Measurements from ENCODE around the gene TREML2.
A peak's percentile ranks its signal among the peaks of the same experiment; 100 is the strongest.

The TREML2 gene

DNA sequence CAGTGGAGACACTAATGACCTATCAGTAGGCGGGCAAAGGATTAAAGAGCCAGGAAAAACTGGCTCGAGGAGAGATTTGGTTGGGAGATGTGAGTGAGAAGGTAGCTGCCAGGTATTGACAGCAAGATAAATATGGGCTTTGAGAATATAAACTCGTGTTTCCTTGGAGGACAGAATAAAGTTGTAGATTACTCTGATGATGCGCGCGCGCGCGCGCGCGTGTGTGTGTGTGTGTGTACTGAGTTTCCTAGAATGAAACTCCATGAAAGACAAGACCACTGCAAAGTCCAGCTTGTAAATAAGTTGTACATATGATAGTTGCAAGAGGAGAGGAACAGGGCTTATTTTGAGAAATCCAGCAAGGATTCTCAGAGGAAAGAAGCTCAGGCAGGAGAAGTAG lies 24.8 kb downstream of the TREML2 start:
- DNase-seq (ENCODE audit: low spot score): no peak

DNA sequence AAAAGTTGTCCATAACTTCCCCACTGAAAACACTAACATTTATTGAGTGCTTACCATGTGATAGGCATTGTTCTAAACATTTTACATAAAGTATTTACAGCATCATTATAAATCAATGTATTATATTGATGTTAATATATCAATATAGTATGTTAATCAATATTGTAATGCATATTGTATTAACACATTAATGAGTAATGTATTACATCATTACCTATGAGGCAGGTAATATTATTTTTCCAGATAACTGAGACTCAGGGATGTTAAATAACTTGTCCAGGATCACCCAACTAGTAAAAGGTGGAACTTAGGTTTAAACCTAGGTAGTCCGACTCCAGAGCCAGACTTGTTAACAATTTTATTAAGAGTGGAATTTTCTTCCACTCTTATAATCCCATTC lies 25.9 kb downstream of the TREML2 start:
- DNase-seq (ENCODE audit: low spot score): no peak

DNA sequence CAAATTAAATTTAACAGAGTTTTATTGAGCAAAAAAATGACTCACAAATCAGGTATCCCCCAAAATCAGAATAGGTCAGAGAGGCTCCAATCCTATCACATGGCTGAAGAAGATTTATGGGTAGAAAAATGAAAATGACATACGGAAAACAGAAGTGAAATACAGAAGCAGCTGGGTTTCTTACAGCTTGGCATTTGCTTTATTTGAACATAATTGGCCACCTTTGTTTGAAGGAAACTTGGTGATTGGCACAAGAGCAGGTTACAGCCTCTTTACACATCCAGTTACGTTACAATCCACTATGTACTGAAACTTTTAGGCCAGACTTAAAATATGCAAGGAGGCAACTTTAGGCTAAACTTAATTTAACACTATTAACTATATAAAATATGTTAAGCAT lies 26.3 kb downstream of the TREML2 start:
- no peak for DNase-seq (ENCODE audit: low spot score)

DNA sequence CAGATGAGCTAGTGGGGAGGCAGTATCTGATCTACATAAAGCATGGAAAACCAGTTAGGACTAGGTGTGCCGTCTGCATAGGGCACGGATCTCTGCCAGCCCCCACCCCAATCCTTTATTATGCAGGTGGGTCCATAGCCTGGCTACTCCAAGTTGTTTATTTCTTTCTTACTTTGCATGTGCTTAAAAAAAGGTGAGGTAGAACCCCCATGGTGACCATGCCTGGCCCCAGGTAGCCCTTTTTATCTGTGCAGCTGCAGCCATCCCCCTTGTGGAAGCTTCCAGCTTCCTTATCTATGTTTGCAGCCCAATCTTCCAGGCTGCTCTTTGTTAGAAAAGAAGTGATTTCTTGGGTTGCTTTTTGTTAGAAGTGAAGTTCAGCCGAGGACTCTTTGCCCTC lies 29.0 kb downstream of the TREML2 start:
- DNase-seq (ENCODE audit: low spot score): no peak

DNA sequence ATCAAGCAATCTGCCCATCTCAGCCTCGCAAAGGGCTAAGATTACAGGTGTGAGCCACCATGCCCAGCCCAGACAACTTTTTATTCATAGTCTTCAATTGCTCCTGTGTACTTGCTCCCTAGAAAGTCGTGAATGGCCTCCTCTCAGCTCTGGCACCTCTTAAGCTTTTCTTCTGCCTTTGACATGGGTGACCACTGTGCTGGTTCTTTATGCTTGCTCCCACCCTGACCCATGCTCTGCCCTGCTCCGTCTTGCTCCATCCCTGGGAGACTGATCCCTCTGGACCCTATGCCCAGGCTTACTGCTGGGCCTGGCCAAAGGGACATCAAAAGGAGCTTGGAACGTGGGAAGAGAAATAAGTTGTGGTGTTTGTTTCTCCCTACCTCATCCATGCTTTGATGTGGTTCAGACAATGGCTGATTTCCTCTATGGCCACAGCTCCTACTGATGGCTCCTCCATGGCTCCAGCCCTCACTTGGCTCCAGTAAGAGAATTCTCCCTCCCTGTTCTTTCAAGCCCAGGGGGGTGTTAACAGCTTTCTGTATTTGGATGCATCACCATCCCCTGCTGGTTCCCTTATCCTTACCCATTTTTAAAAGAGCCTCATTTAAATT lies 30.3 kb downstream of the TREML2 start:
- DNase-seq (ENCODE audit: low spot score): no peak

DNA sequence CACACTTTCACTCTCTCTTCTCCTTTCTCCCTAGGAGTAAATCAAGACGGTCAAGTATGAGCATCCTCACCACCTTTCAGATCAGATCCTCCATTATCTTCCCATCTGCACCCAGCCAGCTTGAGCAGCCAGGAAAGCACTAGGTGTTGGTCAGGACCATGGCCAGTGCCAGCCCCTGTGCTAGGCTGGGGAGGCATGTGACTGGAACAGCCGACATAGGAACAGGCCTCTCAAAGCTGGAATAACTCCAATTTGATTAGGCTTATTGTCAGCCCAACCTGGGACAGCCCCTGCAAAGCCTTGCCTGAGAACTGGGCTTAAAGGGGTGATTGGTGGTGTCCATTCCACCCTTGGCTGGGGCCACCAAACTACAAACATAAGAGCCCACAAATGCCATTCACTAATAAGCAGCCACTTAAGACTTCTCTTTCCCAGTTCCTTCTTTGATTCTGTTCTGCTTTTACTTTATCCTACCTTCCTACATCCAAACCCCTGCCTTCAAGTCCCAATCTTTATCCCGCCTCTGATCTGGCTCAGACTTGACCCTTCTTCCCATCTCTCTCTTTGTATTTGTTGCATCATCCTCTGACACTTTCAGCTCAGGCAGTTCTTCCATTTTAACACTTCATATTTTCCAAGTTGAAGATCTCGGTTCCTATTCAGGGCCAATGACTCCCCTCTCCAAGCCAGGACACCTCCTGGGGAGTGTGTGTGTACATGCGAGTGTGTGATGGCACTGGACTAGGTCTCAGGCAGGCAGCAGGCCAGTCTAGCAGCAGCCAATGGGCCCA lies 33.6 kb downstream of the TREML2 start:
- DNase-seq (ENCODE audit: low spot score): peak; percentile 15

DNA sequence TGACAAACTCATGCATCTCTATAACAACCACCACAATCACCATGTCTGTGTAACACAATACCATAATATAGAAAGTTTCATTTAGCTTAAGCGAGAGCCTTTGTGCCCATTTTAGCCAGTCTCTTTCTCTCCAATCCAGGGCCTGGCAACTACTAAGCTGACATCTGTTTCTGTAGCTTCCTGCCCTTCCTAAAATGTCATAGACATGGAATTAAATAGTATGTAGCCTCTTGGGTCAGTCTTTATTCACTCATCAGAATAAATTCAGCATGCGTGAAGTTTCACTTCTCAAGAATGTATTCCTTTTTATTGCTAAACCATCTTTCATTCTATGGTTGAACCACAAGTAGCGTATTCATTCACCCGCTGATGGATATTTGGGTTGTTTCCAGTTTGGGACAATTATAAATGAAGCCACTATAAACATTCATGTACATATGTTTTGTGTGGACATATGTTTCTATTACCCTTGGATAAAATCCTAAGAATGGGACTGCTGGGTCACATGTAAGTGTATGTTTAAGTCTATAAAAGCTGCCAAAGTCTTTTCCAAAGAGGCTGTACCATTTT lies 36.3 kb downstream of the TREML2 start:
- no peak for DNase-seq (ENCODE audit: low spot score)

DNA sequence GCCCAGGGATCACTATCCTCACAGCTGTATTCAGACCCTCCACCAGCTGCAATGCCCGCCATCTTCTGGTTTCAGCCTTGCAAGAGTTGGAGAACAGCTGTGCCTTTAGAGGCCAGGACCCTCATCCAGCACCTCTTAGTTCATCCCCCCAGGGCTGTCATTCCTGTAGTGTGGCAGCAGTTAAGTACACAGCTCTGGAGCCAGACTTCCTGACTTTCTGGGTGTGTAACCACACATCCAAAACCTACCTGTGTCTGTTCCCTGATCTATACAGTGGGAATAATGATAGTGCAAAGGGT lies 37.6 kb downstream of the TREML2 start:
- no peak for DNase-seq (ENCODE audit: low spot score)

DNA sequence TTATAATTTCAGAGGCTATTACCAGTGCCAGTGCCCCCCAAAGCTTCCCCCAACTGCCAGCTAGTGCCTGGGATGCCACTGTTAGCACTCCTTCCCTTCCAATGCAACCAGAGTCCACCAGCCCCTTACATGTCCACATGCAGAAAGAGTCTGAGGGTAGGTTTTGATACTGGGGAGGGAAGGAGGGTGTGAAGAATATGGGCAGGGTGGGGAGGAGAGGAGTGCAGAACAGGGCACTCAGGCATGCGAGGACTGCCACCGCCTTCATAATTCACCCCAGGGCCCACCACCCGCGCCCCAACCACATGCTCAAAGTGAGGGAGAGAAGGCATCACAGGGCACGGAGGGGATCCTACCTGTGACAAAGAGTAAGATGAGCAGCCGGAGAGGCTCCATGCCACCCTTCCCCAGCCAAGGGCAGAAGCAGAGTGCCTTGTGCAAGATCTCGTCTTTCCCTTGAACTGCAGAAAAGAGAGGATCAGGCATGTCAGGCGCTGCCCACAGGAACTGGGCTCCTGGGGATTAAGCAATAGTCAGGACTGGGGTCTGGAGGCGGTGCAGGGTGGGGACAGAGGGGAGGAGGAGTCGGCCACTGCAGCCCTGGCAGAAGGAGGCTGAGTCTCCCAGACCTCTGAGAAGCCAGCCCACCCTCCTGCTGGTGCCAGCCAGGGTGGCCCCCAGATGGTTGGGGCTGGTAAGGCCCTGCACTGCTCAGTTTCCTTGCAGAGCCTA lies 38.1 kb downstream of the TREML2 start, which contains the start of gene TREM2:
TREM2 (minus strand) TSS at position 430 of the 732 bp plus-strand sequence; CDS start at position 396, 34 bp downstream.
- no peak for DNase-seq (ENCODE audit: low spot score)

DNA sequence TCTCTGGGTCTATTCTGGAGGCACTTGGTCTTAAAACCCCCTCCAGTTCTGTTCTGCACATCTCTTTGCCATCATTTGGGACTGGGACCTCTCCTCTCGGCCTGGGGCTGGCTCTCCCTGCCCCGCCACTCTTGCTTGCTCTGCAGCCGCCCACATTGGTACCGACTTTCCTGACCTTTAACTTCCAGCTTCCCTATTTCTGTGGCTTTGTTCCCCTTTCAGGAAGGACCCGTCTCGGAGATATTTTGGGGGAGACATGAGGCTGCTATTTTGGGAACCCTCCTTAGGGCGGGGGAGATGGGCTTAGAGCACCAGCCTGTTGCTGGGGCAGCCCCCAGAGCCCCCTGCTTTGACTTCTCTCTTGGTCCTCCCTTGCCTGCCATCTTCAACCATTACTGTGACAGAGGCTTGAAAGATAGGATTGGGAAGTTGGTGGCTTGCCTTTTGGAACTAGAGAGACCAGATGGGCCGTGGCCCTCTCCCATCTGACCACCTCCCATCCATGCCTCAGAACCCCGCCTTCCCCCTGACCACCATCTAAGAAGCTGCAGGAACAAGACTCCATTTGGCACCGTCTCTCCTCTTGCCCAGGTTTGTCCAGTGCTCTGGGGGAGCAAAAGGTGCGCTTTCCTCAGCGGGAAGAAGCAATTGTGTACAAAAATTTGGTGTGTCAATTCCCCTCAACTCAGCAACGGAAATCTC lies 38.9 kb downstream of the TREML2 start:
- no peak for DNase-seq (ENCODE audit: low spot score)

DNA sequence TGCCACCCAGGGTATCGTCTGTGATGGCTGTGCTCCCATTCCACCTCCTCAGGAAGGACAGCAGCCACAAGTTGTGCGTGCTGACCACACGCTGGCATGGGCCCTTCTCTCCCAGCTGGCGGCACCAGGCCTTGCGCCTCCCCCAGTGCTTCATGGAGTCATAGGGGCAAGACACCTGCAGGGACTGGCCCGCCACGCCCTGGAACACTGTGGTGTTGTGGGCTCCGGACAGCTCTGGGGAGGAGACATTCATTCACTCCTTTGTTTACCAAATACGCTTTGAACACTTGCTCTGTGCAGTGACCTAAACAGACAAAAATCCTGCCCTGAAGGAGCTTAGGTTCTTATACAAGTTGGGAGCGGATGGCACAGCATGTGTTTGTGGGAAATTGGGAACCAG lies 39.6 kb downstream of the TREML2 start:
- no peak for DNase-seq (ENCODE audit: low spot score)

DNA sequence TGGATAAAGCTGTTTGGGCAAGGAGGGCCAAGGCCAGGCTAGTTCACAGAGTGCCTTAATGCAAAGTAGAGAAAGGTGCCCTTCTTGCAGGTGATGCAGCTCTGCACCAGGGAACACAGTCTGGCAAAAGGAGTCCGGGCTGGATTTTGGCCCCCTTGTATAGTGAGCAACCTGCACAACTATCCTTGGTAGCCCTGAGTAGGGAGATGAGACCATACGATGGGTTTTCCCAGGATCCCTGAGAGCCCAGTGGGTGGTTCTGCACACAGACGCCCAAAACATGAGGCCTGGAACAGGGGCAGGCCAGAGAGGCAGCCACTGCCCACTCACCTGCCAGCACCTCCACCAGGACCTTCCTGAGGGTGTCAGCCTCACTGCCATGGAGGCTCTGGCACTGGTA lies 40.0 kb downstream of the TREML2 start:
- no peak for DNase-seq (ENCODE audit: low spot score)

DNA sequence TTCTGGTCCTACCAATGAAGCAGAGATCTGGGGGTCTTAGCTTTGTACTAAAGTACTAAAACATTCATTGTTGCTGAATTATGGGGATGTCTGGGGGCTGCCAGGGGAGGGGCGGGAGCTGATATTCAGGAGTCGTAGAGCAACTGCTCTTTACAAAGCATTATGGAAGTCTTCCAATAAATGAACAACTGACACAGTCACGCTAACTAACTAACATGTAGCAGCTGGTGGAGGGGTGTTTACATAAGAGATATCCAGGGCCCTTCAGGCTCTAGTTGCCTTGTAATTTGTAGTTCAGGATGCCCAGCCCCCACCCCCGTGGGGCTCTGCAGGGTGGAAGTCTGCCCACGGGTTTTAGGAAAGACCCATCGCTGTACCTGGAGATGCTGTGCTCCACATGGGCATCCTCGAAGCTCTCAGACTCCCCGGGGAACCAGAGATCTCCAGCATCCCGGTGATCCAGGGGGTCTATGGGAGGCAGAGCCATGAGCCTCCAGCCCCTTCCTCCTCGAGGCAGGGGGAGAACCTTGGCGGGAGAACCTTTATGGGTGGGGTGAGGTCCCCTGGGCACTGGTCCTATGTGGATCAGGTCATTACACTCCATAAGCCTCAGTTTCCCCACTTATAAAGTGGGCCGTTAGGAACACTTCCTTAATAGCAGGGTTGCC lies 41.4 kb downstream of the TREML2 start:
- DNase-seq (ENCODE audit: low spot score): no peak

DNA sequence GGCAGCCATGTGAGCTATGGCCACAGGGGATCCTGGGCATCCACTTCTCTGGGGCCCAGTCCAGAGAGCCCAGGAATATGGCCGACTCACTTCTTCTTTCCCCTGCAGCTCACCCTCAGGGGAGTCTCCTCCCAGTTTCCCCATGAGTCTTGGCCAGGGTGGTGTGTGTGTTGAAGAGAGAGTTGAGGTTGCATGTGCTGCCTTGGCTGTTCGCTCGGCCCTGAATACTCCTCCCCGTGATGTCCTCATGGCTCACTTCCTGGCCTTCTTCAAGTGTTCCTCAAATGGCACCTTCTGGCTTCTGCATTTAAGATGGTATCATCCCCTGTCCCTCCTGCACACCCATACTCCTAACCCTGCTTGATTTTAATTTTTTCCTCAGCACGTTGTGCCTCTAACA lies 43.6 kb downstream of the TREML2 start:
- no peak for DNase-seq (ENCODE audit: low spot score)

DNA sequence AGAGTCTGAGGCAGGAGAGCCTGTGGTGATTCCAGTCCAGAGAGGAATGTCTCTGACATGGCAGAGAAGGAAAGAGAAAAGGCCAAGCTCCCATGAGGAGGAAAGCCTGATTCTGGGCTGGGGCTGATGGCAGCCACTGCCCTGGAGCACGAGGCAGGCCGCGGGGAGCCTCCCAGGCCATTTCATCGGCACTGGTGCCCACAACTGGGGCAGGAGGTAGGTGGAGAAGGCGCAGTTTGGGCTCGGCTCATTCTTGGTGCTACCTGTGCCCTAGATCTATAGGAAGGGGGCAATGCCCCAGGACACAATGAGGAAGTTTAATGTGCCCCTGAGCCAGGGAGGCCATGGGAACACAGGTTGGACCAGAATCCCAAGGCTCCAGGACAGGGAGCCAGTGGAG lies 44.2 kb downstream of the TREML2 start:
- no peak for DNase-seq (ENCODE audit: low spot score)

DNA sequence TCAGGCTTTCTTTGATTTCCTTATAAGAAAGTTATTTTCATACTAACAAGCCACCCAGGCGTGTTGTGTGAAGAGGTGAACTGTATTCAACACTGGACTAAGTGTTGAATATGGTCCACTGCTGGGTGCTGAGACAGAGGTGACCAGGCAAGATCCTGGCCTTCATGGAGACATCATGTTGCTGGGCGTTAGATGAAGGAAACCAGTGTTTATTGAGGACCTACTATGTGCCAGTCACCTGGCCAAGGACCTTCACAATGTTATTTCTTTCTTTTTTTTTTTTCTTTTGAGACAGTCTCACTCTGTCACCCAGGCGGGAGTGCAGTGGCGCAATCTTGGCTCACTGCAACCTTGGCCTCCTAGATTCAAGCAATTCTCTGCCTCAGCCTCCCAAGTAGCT lies 44.9 kb downstream of the TREML2 start:
- DNase-seq (ENCODE audit: low spot score): no peak

DNA sequence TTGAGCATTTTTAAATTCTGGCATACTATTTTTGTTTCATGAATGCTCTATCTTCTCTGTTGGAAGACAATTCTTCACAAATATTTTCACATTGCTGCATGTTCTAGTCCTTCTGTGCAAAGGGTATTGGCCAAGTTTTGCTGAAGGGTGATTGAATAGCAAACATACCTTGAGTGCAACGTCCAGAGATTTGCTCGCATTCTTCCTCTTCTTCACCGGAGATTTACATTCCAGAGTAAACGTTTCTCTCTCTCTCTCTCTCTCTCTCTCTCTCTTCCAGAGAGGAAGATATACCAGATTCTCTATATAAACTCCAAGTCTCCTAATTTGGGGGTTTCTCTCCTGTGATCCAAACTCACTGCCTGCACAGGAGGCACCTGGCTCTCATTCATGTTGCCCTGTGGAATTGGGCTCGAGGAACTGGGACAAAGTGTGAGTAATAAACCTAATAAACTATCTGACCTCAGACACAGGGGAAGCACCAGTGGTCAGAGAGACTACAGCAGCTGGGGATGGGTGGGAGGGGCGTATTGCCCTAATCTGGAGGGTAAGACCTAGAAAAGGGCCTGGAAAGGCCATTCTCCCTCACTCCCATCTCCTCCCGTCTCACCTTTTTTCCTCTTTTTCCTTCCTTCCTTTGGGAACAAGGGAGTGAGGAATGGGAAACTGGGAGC lies 45.7 kb downstream of the TREML2 start:
- no peak for DNase-seq (ENCODE audit: low spot score)

DNA sequence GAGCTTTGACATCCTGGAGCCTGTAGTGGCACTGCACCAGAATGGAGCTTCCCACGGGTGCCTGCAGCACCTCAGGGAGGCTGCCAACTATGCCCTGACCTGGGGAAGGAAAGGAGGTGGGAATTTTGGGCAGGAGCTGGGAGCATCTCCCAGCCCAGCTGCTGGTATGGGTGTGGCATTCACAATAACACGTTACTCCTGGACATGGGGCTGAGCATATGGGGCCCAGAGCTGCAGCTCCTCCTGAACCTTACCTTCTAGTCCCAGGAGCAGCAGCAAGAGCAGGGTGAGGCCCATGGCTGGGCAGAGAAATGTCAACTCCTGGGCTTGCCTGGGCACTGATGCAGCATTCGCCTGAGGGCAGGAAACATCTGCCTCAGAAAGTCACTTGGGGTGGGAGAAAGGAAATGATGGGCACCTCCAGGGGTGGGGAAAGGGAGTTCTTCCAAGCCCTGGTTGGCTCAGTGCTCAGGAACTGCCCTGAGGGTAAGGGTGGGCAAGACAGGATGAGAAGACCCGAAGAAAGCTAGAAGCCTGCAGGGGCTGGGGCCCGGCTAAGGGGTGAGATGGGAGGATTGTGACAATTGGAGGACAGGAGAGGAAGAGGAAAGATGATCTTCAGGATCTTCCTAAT lies 46.8 kb downstream of the TREML2 start, which contains the start of gene TREML1:
TREML1 (minus strand) TSS at position 356 of the 634 bp plus-strand sequence; CDS start at position 297, 59 bp downstream.
- no peak for DNase-seq (ENCODE audit: low spot score)

DNA sequence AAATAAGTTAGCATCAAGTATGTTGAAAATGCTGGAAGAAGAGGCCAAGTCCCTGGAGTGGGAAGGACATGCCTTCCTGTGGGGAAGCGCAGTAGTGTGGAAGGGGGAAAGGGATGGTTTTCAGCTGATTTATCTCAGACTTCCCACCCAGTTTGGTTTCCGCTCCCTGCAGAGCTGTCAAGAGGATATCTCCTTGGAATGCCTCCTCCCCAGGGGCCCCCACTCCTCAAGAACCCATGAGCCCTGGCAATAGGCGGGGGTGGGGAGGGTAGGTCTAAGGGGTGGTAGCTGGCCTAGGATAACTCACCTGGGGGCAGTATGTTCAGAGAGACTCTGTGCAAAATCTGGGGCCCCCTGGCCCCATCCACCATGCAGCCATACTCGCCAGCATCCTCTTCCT lies 47.5 kb downstream of the TREML2 start:
- no peak for DNase-seq (ENCODE audit: low spot score)

DNA sequence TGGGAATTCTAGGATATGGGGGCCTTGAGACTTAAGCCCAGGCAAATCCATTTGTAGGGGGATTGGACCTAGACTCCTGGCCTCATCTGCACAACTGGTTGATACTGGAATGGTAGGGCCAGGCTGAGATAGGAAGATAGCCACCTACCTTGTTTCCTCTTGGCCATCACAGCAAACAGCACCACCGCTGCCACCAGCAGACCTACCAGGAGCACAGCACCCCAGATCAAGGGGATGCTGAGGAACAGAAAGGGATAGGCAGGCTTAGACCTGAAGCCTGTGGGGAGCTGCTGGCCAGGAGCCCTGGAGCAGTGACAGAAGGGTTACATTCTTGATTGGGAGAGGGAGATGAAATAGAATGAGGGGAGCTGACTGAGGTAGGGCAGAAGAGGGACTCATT lies 50.3 kb downstream of the TREML2 start:
- no peak for DNase-seq (ENCODE audit: low spot score)

DNA sequence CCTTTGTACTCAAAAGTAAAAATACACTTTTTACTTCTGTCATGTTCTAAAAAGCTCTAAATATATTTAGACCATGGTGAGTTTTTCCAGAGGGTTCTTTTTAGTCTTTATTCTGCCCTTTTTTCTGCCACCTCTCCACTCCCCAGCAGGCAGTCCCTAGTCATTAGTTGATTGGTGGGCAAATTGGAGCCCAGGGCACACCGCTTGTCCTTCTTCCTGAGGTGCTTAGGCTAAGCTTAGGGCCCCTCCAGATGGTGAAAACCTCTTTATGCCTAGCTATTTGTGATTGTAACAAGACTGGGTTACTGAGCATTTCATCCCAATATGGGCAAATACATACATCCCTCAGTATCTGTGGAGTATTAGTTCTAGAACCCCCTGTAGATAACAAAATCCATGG lies 53.0 kb downstream of the TREML2 start:
- DNase-seq (ENCODE audit: low spot score): no peak
